Activated naive CD8-positive, alpha-beta T cell treated with anti-CD3 and anti-CD28 coated beads, Interleukin-2, amount 10 ng/mL, durations not matched to agents 7 days and 5 days (primary cell): ENCODE results near the gene MED25. TPM values are rescaled to one million over a fixed set of nuclear protein-coding genes. Genes with fewer than 3 reads are reported as not detected.

Experiments used
- ATAC-seq: fragments of 150-1000 bp; cut with Tn5 transposase; one replicate; pipeline ENCODE4 v1.10.0; 2021; ENCODE audit warnings: low read depth, moderate library complexity
- POLR2A ChIA-PET: fragments of 350-600 bp; sonication (Branson Sonifier 250); formaldehyde crosslinking; loops from one replicate; lab custom pipeline; 2021; ENCODE audit warnings: antibody characterized with exemption; lab: Charles Lee
- DNase-seq: peaks from one replicate; pipeline ENCODE4 v3.0.0; 2021
- H3K27ac Mint-ChIP-seq: one replicate; pipeline ENCODE4 v1.8.0; 2022; ENCODE audit warnings: mild to moderate bottlenecking, mixed read lengths
- H3K27me3 Mint-ChIP-seq: one replicate; pipeline ENCODE4 v1.8.0; 2022; ENCODE audit warnings: mild to moderate bottlenecking, moderate library complexity, mixed read lengths
- H3K36me3 Mint-ChIP-seq: one replicate; pipeline ENCODE4 v1.8.0; 2021; ENCODE audit warnings: mild to moderate bottlenecking, mixed read lengths
- H3K4me1 Mint-ChIP-seq: one replicate; pipeline ENCODE4 v1.8.0; 2021; ENCODE audit warnings: mixed read lengths
- H3K4me3 Mint-ChIP-seq: one replicate; pipeline ENCODE4 v1.8.0; 2022; ENCODE audit warnings: mild to moderate bottlenecking, moderate library complexity, mixed read lengths
- H3K9me3 Mint-ChIP-seq: one replicate; pipeline ENCODE4 v1.8.0; 2021; ENCODE audit warnings: mixed read lengths
- total RNA-seq, 2 experiments: library from RNA; stranded (reverse); gene quantifications; one replicate each; pipeline ENCODE4 v1.2.3, GENCODE V29; 2021

MED25 gene
- total RNA-seq, 2 experiments from 2014 or later: 60.4 to 66.3 TPM

GRCh38 chr19:49853852-49854377 is 35.8 kb downstream of the MED25 start:
- no peak overlapping the region for H3K27ac Mint-ChIP-seq
- ATAC-seq (no peak), DNase-seq (peak; percentile 25)
- peaks cover 5% of the 10 kb centered on the region for H3K36me3 Mint-ChIP-seq
- POLR2A ChIA-PET: interaction anchor here (1.1 kb wide), 1 partner anchor 15 kb away, joined by 8 read pairs; no protein-coding TSS in a partner anchor
- H3K4me3 Mint-ChIP-seq: peak overlapping the region; percentile 21
- peaks cover 1% of the 10 kb centered on the region for H3K9me3 Mint-ChIP-seq
- H3K4me1 Mint-ChIP-seq: peaks cover 22% of the 10 kb centered on the region
- H3K27me3 Mint-ChIP-seq: no peaks in the 10 kb centered on the region

- POLR2A ChIA-PET: no interaction called here
- H3K27me3 Mint-ChIP-seq: no peaks in the 10 kb centered on the region
- no peak overlapping the region for H3K27ac Mint-ChIP-seq
Measured at GRCh38 chr19:49854378-49855263, 36.5 kb downstream of the MED25 start.

GRCh38 chr19:49855277-49855675 is 37.2 kb downstream of the MED25 start:
- no peak overlapping the region for H3K27ac Mint-ChIP-seq
- ATAC-seq: no peak
- peaks cover 12% of the 10 kb centered on the region for H3K4me1 Mint-ChIP-seq
- H3K36me3 Mint-ChIP-seq: peaks cover 1% of the 10 kb centered on the region
- POLR2A ChIA-PET: interaction anchor here (0.5 to 0.9 kb wide), 2 partner anchors 11 to 88 kb away, joined by 3 read pairs; no protein-coding TSS in a partner anchor
- H3K9me3 Mint-ChIP-seq: no peaks in the 10 kb centered on the region
- H3K4me3 Mint-ChIP-seq: no peak overlapping the region
- H3K27me3 Mint-ChIP-seq: no peaks in the 10 kb centered on the region
- peak; percentile 32 for DNase-seq

More at GRCh38 chr19:49854378-49855263, 36.5 kb downstream of the MED25 start:
- no peak for DNase-seq
- Mint-ChIP-seq H3K36me3 (peaks cover 4% of the 10 kb centered on the region), H3K9me3 (no peaks in the 10 kb centered on the region), H3K4me3 (no peak overlapping the region), H3K4me1 (peaks cover 18% of the 10 kb centered on the region)
- ATAC-seq: no peak

- Mint-ChIP-seq H3K9me3 (no peaks in the 10 kb centered on the region), H3K27ac (no peak overlapping the region), H3K36me3 (peaks cover 1% of the 10 kb centered on the region), H3K4me1 (peaks cover 12% of the 10 kb centered on the region), H3K4me3 (no peak overlapping the region), H3K27me3 (no peaks in the 10 kb centered on the region)
- POLR2A ChIA-PET: interaction anchor here (0.5 to 0.9 kb wide), 2 partner anchors 11 to 88 kb away, joined by 3 read pairs; no protein-coding TSS in a partner anchor
- ATAC-seq: no peak
- DNase-seq: peak; percentile 32
Measured at GRCh38 chr19:49855676-49856573, 37.8 kb downstream of the MED25 start.

- Mint-ChIP-seq H3K27ac (no peak overlapping the region), H3K36me3 (peaks cover 3% of the 10 kb centered on the region), H3K27me3 (no peaks in the 10 kb centered on the region), H3K9me3 (no peaks in the 10 kb centered on the region), H3K4me1 (peaks cover 12% of the 10 kb centered on the region), H3K4me3 (no peak overlapping the region)
- DNase-seq (no peak), ATAC-seq (no peak)
- POLR2A ChIA-PET: no interaction called here
Measured at GRCh38 chr19:49856574-49857021, 38.5 kb downstream of the MED25 start.

- POLR2A ChIA-PET: interaction anchor here (1.7 kb wide), 1 partner anchor 8 kb away, joined by 3 read pairs; no protein-coding TSS in a partner anchor
Measured at GRCh38 chr19:49857061-49857837, 39.2 kb downstream of the MED25 start.

GRCh38 chr19:49857838-49858087 is 39.7 kb downstream of the MED25 start:
- peaks cover 4% of the 10 kb centered on the region for H3K4me1 Mint-ChIP-seq
- ATAC-seq (no peak), DNase-seq (no peak)
- POLR2A ChIA-PET: interaction anchor here (1.7 kb wide), 1 partner anchor 9 kb away, joined by 3 read pairs; no protein-coding TSS in a partner anchor
- H3K27me3 Mint-ChIP-seq: no peaks in the 10 kb centered on the region
- H3K36me3 Mint-ChIP-seq: peaks cover 3% of the 10 kb centered on the region
- H3K4me3 Mint-ChIP-seq: no peak overlapping the region
- H3K27ac Mint-ChIP-seq: no peak overlapping the region
- no peaks in the 10 kb centered on the region for H3K9me3 Mint-ChIP-seq

More at GRCh38 chr19:49857061-49857837, 39.2 kb downstream of the MED25 start:
- Mint-ChIP-seq H3K27ac (no peak overlapping the region), H3K4me1 (peaks cover 9% of the 10 kb centered on the region), H3K36me3 (peaks cover 3% of the 10 kb centered on the region), H3K27me3 (no peaks in the 10 kb centered on the region), H3K4me3 (no peak overlapping the region), H3K9me3 (no peaks in the 10 kb centered on the region)
- no peak for DNase-seq
- ATAC-seq: no peak

GRCh38 chr19:49858088-49858985 is 40.2 kb downstream of the MED25 start:
- Mint-ChIP-seq H3K4me1 (peaks cover 5% of the 10 kb centered on the region), H3K9me3 (no peaks in the 10 kb centered on the region), H3K4me3 (no peak overlapping the region), H3K27ac (no peak overlapping the region), H3K36me3 (peaks cover 5% of the 10 kb centered on the region), H3K27me3 (no peaks in the 10 kb centered on the region)
- DNase-seq: no peak
- no peak for ATAC-seq
- POLR2A ChIA-PET: interaction anchor here (0.6 to 1.7 kb wide), 2 partner anchors 9 to 617 kb away, joined by 3 read pairs; no protein-coding TSS in a partner anchor

- H3K27me3 Mint-ChIP-seq: no peaks in the 10 kb centered on the region
- H3K36me3 Mint-ChIP-seq: peaks cover 10% of the 10 kb centered on the region
- POLR2A ChIA-PET: interaction anchor here (1.1 kb wide), 1 partner anchor 40 kb away, joined by 3 read pairs; no protein-coding TSS in a partner anchor
- H3K9me3 Mint-ChIP-seq: no peaks in the 10 kb centered on the region
- no peak overlapping the region for H3K4me3 Mint-ChIP-seq
- DNase-seq (no peak), ATAC-seq (no peak)
- no peak overlapping the region for H3K27ac Mint-ChIP-seq
- peaks cover 5% of the 10 kb centered on the region for H3K4me1 Mint-ChIP-seq
Measured at GRCh38 chr19:49859682-49860335, 41.7 kb downstream of the MED25 start.

- no peak overlapping the region for H3K27ac Mint-ChIP-seq
Measured at GRCh38 chr19:49860336-49861102, 42.4 kb downstream of the MED25 start.

More at GRCh38 chr19:49860336-49861102, 42.4 kb downstream of the MED25 start:
- peaks cover 8% of the 10 kb centered on the region for H3K4me1 Mint-ChIP-seq
- H3K27me3 Mint-ChIP-seq: no peaks in the 10 kb centered on the region
- H3K9me3 Mint-ChIP-seq: no peaks in the 10 kb centered on the region
- ATAC-seq (no peak), DNase-seq (peak; percentile 26)
- POLR2A ChIA-PET: interaction anchor here (1.1 kb wide), 1 partner anchor 41 kb away, joined by 3 read pairs; no protein-coding TSS in a partner anchor
- peaks cover 12% of the 10 kb centered on the region for H3K36me3 Mint-ChIP-seq
- H3K4me3 Mint-ChIP-seq: no peak overlapping the region
